IMR-90 (cell line): ENCODE data around the gene NAGPA. TPM values are rescaled to one million over a fixed set of nuclear protein-coding genes. Genes with fewer than 3 reads are reported as not detected.

Experiments
- ATAC-seq: fragments of 200-7000 bp; cut with Tn5 transposase; 2 replicates; pipeline ENCODE4 v1.9.1; 2020; ENCODE audit warnings: low read depth, mild to moderate bottlenecking, moderate library complexity
- BruUV-seq: library from RNA; stranded (reverse); fragments of 400-500 nt; replicated peaks from 2 replicates; lab custom pipeline; 2021; lab: Mats Ljungman, UMichigan
- CTCF ChIA-PET: fragments of 300-600 bp; formaldehyde crosslinking; extraction: SDS; loops from one replicate; lab custom pipeline; 2021; ENCODE audit warnings: antibody characterized with exemption; lab: Yijun Ruan, JAX
- POLR2A ChIA-PET: fragments of 300-600 bp; sonication (Branson Sonifier 250); formaldehyde crosslinking; loops from one replicate; lab custom pipeline; 2022; ENCODE audit warnings: antibody characterized with exemption; ENCODE audit not compliant: unreplicated experiment; lab: Charles Lee
- DNase-seq: peaks from one replicate; pipeline ENCODE4 v3.0.0; 2013
- H2AFZ ChIP-seq: replicated peaks from 2 replicates; pipeline ENCODE3; 2013; ENCODE audit warnings: low read length, mild to moderate bottlenecking; ENCODE audit not compliant: poor library complexity
- H2AK5ac ChIP-seq: 2 replicates; pipeline ENCODE4 v1.6.1; 2013; ENCODE audit warnings: low read depth, low read length, inconsistent platforms
- H2AK9ac ChIP-seq: replicated peaks from 2 replicates; pipeline ENCODE3; 2013; ENCODE audit warnings: mild to moderate bottlenecking, low read depth, low read length, moderate library complexity; ENCODE audit not compliant: poor library complexity
- H2BK120ac ChIP-seq: 2 replicates; pipeline ENCODE4 v1.6.1; 2013; ENCODE audit warnings: low read depth, low read length, inconsistent platforms
- H2BK15ac ChIP-seq: 3 replicates; pipeline ENCODE4 v1.6.1; 2013; ENCODE audit warnings: low read depth, low read length, inconsistent platforms
- H2BK20ac ChIP-seq: 2 replicates; pipeline ENCODE4 v1.6.1; 2013; ENCODE audit warnings: low read depth, mild to moderate bottlenecking, inconsistent platforms, low read length, moderate library complexity
- H2BK5ac ChIP-seq: 2 replicates; pipeline ENCODE4 v1.6.1; 2013; ENCODE audit warnings: mild to moderate bottlenecking, low read depth, low read length, inconsistent platforms; ENCODE audit not compliant: poor library complexity, severe bottlenecking
- H3K14ac ChIP-seq: replicated peaks from 2 replicates; pipeline ENCODE4 v1.6.1; 2013; ENCODE audit warnings: low read depth, low read length, inconsistent platforms
- H3K18ac ChIP-seq: 2 replicates; pipeline ENCODE4 v1.6.1; 2013; ENCODE audit warnings: low read depth, low read length, control low read depth
- H3K23ac ChIP-seq: 2 replicates; pipeline ENCODE4 v1.6.1; 2013; ENCODE audit warnings: low read depth, low read length, inconsistent platforms
- H3K27ac ChIP-seq: 2 replicates; pipeline ENCODE4 v1.5.1; 2013; ENCODE audit warnings: mild to moderate bottlenecking, control low read depth, low read length; ENCODE audit not compliant: insufficient read depth
- H3K27me3 ChIP-seq: 2 replicates; pipeline ENCODE4 v1.6.1; 2013; ENCODE audit warnings: low read length; ENCODE audit not compliant: control insufficient read depth, insufficient read depth
- H3K36me3 ChIP-seq: 2 replicates; pipeline ENCODE4 v1.6.1; 2013; ENCODE audit warnings: low read length, mixed read lengths; ENCODE audit not compliant: control insufficient read depth, insufficient read depth
- H3K4ac ChIP-seq: 2 replicates; pipeline ENCODE4 v1.6.1; 2013; ENCODE audit warnings: low read depth, low read length, inconsistent platforms
- H3K4me1 ChIP-seq: 2 replicates; pipeline ENCODE4 v1.6.1; 2013; ENCODE audit warnings: low read length, mixed read lengths; ENCODE audit not compliant: control insufficient read depth, insufficient read depth
- H3K4me2 ChIP-seq: 2 replicates; pipeline ENCODE4 v1.6.1; 2013; ENCODE audit warnings: low read depth, mild to moderate bottlenecking, control low read depth, low read length, moderate library complexity
- H3K4me3 ChIP-seq: 2 replicates; pipeline ENCODE4 v1.5.1; 2013; ENCODE audit warnings: low read depth, mild to moderate bottlenecking, control low read depth, low read length, moderate library complexity; ENCODE audit not compliant: insufficient read depth
- H3K56ac ChIP-seq: 2 replicates; pipeline ENCODE4 v1.6.1; 2013; ENCODE audit warnings: low read length, inconsistent platforms; ENCODE audit not compliant: insufficient read depth; ENCODE audit errors: extremely low read depth
- H3K79me1 ChIP-seq, 2 experiments: 2 replicates each; pipeline ENCODE4 v1.6.1; 2013; ENCODE audit warnings: low read length in 2 of 2, inconsistent platforms in 1 of 2, low read depth in 1 of 2
- H3K9ac ChIP-seq: 2 replicates; pipeline ENCODE4 v1.6.1; 2013; ENCODE audit warnings: low read depth, low read length, control low read depth
- H3K9me1 ChIP-seq: 2 replicates; pipeline ENCODE4 v1.6.1; 2013; ENCODE audit warnings: low read length, inconsistent platforms; ENCODE audit not compliant: insufficient read depth
- H3K9me3 ChIP-seq: 2 replicates; pipeline ENCODE4 v1.6.1; 2013; ENCODE audit warnings: low read length; ENCODE audit not compliant: control insufficient read depth, insufficient read depth
- H4K20me1 ChIP-seq: 2 replicates; pipeline ENCODE4 v1.6.1; 2013; ENCODE audit warnings: low read length, inconsistent platforms; ENCODE audit not compliant: insufficient read depth
- H4K5ac ChIP-seq: 2 replicates; pipeline ENCODE4 v1.6.1; 2013; ENCODE audit warnings: mild to moderate bottlenecking, low read depth, low read length, control low read depth
- H4K8ac ChIP-seq, 2 experiments: 2 replicates each; pipeline ENCODE4 v1.6.1; 2013; ENCODE audit warnings: low read depth in 2 of 2, low read length in 2 of 2, control low read depth in 1 of 2, inconsistent platforms in 1 of 2
- H4K91ac ChIP-seq: 2 replicates; pipeline ENCODE4 v1.6.1; 2013; ENCODE audit warnings: low read depth, low read length, inconsistent platforms; ENCODE audit not compliant: insufficient read depth
- BHLHE40 ChIP-seq: fragments of 150-350 bp; IDR thresholded peaks from 2 replicates; pipeline ENCODE4 v1.6.1; 2016; ENCODE audit warnings: mild to moderate bottlenecking, low read depth, low read length
- CEBPB ChIP-seq: IDR thresholded peaks from 2 replicates; pipeline ENCODE4 v1.6.1; 2012; ENCODE audit warnings: low read depth, low read length, improper control_type of control experiment
- CHD1 ChIP-seq: IDR thresholded peaks from 2 replicates; pipeline ENCODE4 v1.6.1; 2012; ENCODE audit warnings: low read depth, low read length, improper control_type of control experiment
- CTCF ChIP-seq: conservative IDR thresholded peaks from 2 replicates; pipeline ENCODE4 v1.5.1; 2012; ENCODE audit warnings: mild to moderate bottlenecking, low read depth, low read length, improper control_type of control experiment
- ELK1 ChIP-seq: fragments of 150-350 bp; IDR thresholded peaks from 2 replicates; pipeline ENCODE4 v1.6.1; 2016; ENCODE audit warnings: low read depth, mild to moderate bottlenecking, low read length, moderate library complexity, borderline replicate concordance
- FOS ChIP-seq: fragments of 150-350 bp; IDR thresholded peaks from 2 replicates; pipeline ENCODE4 v1.6.1; 2016; ENCODE audit warnings: low read depth, low read length
- MAFK ChIP-seq: IDR thresholded peaks from 2 replicates; pipeline ENCODE4 v1.6.1; 2012; ENCODE audit warnings: low read depth, low read length, improper control_type of control experiment
- MAZ ChIP-seq: IDR thresholded peaks from 2 replicates; pipeline ENCODE4 v1.6.1; 2012; ENCODE audit warnings: low read depth, mild to moderate bottlenecking, low read length, improper control_type of control experiment, moderate library complexity, borderline replicate concordance
- MXI1 ChIP-seq: IDR thresholded peaks from 2 replicates; pipeline ENCODE4 v1.6.1; 2012; ENCODE audit warnings: low read depth, mild to moderate bottlenecking, low read length, moderate library complexity, borderline replicate concordance
- NFE2L2 ChIP-seq: fragments of 150-350 bp; IDR thresholded peaks from 2 replicates; pipeline ENCODE4 v1.6.1; 2016; ENCODE audit warnings: low read depth, mild to moderate bottlenecking, low read length
- POLR2A ChIP-seq: IDR thresholded peaks from 2 replicates; pipeline ENCODE4 v1.6.1; 2012; ENCODE audit warnings: mild to moderate bottlenecking, low read depth, low read length
- RAD21 ChIP-seq: IDR thresholded peaks from 2 replicates; pipeline ENCODE4 v1.6.1; 2012; ENCODE audit warnings: low read length, improper control_type of control experiment
- RCOR1 ChIP-seq: IDR thresholded peaks from 2 replicates; pipeline ENCODE4 v1.6.1; 2012; ENCODE audit warnings: mild to moderate bottlenecking, low read length, improper control_type of control experiment; ENCODE audit not compliant: insufficient replicate concordance
- RFX5 ChIP-seq: IDR thresholded peaks from 2 replicates; pipeline ENCODE4 v1.8.0; 2012; ENCODE audit warnings: low read depth, mild to moderate bottlenecking, low read length, moderate library complexity
- SMC3 ChIP-seq: fragments of 150-350 bp; IDR thresholded peaks from 2 replicates; pipeline ENCODE4 v1.6.1; 2016; ENCODE audit warnings: low read depth, mild to moderate bottlenecking, antibody characterized with exemption, low read length, moderate library complexity
- WGBS, 2 experiments: methylation state at CpG; one replicate each; pipeline versions ENCODE4 v1.1.5 to v1.1.7; 2013; ENCODE audit warnings: missing lambda C conversion rate in 2 of 2; ENCODE audit not compliant: insufficient read length in 1 of 2; ENCODE audit errors: extremely low coverage in 2 of 2; 5-methylcytosine and 5-hydroxymethylcytosine counted together
- dilution Hi-C: fragments of 300-500 bp; cut with HindIII; formaldehyde crosslinking; loops from one replicate; pipeline ENCODE4 v1.14.3; 2018; ENCODE audit warnings: low sequenced_read_pairs; ENCODE audit not compliant: unreplicated experiment
- in situ Hi-C: fragments of 300-500 bp; cut with MboI; formaldehyde crosslinking; loops from 3 replicates; pipeline ENCODE4 v1.14.3; 2019; ENCODE audit warnings: low sequenced_read_pairs, inconsistent platforms, mixed read lengths
- intact Hi-C: fragments of 100-400 bp; cut with micrococcal nuclease; formaldehyde crosslinking; loops from 2 replicates; pipeline ENCODE4 v1.10.0; 2022
- polyA plus RNA-seq, 3 experiments: library from polyadenylated mRNA; depleted of rRNA; stranded (reverse); fragments of >200 nt; gene quantifications; 2 replicates each; pipeline ENCODE4 v1.2.3, GENCODE V29; 2012; ENCODE audit warnings: low replicate concordance in 1 of 3
- total RNA-seq: library from RNA; depleted of rRNA; stranded (reverse); fragments of >200 nt; gene quantifications from 2 replicates; pipeline ENCODE4 v1.2.3, GENCODE V29; 2012
- TF ChIP-seq, protein P1 (sequence below): fragments of 150-350 bp; IDR thresholded peaks from 2 replicates; pipeline ENCODE4 v1.6.1; 2017; ENCODE audit warnings: mild to moderate bottlenecking, antibody characterized with exemption, low read length, low read depth

The NAGPA gene
- total and polyA plus RNA-seq, 2 of the 4 experiments (the other 2 are of a cell fraction) = 6.5 to 12.2 TPM

DNA sequence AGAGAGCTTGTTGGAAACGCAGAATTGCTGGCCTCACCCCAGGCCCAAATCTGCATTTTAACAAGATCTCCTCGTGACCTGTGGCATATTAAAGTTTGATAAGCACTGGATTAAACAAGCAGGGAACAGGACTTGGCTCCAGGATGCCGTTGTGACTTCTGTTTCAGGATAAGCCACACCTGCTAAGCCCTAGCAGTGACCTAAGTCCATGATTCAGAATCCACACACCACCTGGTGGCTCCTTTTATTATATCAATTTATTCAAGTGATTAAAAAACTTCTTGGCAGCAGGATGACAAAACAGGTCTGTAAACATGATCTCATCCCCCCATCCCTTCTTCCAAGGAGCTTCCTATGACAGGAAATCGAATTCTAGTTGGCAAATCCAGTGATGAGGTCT is 9.1 kb downstream of the NAGPA start:
- no peak overlapping the region for H3K23ac ChIP-seq
- H4K5ac ChIP-seq = no peak overlapping the region
- H4K8ac ChIP-seq = no peak overlapping the region
- H2BK120ac ChIP-seq = no peak overlapping the region
- DNase-seq = no peak
- H3K4ac ChIP-seq = no peak overlapping the region
- H3K9me3 ChIP-seq = no peaks in the 10 kb centered on the region
- H4K91ac ChIP-seq = no peak overlapping the region
- ChIA-PET POLR2A (no interaction called here), CTCF (no interaction called here)
- no peak overlapping the region for H2BK5ac ChIP-seq
- no peak overlapping the region for H2AFZ ChIP-seq
- no peaks in the 10 kb centered on the region for H3K79me1 ChIP-seq
- H3K4me2 ChIP-seq = no peak overlapping the region
- intact Hi-C loops (no loop called here), dilution Hi-C loops (no loop called here), in situ Hi-C loops (no loop called here)
- TF ChIP-seq BHLHE40 (no peak), MAFK (no peak), CEBPB (no peak), MXI1 (no peak), RFX5 (no peak), POLR2A (no peak), MAZ (no peak), CHD1 (no peak), SMC3 (no peak), ELK1 (no peak), CTCF (no peak), NFE2L2 (no peak), RAD21 (no peak), FOS (no peak), RCOR1 (no peak)
- TF ChIP-seq, protein P1, sequence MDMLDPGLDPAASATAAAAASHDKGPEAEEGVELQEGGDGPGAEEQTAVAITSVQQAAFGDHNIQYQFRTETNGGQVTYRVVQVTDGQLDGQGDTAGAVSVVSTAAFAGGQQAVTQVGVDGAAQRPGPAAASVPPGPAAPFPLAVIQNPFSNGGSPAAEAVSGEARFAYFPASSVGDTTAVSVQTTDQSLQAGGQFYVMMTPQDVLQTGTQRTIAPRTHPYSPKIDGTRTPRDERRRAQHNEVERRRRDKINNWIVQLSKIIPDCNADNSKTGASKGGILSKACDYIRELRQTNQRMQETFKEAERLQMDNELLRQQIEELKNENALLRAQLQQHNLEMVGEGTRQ = no peak
- H2AK5ac ChIP-seq = no peak overlapping the region
- H2AK9ac ChIP-seq = no peak overlapping the region
- ATAC-seq = no peak
- H3K36me3 ChIP-seq = no peaks in the 10 kb centered on the region
- H3K4me3 ChIP-seq = no peak overlapping the region
- H3K9me1 ChIP-seq = no peaks in the 10 kb centered on the region
- no peaks in the 10 kb centered on the region for H3K4me1 ChIP-seq
- no peak overlapping the region for H3K27ac ChIP-seq
- no peak overlapping the region for H3K9ac ChIP-seq
- peaks cover 5% of the 10 kb centered on the region; the same call in 1 of the 2 replicates for H3K27me3 ChIP-seq
- no peak overlapping the region for H3K14ac ChIP-seq
- no CpG with 5 or more reads among the region's 4 CpGs for WGBS, 2 experiments
- BruUV-seq = no TSS peak
- H4K20me1 ChIP-seq = no peaks in the 10 kb centered on the region
- H2BK15ac ChIP-seq = no peak overlapping the region
- no peak overlapping the region for H2BK20ac ChIP-seq
- H3K18ac ChIP-seq = no peak overlapping the region
- H3K56ac ChIP-seq = no peak overlapping the region
